ENCODE data around the gene FES.

The FES gene

DNA sequence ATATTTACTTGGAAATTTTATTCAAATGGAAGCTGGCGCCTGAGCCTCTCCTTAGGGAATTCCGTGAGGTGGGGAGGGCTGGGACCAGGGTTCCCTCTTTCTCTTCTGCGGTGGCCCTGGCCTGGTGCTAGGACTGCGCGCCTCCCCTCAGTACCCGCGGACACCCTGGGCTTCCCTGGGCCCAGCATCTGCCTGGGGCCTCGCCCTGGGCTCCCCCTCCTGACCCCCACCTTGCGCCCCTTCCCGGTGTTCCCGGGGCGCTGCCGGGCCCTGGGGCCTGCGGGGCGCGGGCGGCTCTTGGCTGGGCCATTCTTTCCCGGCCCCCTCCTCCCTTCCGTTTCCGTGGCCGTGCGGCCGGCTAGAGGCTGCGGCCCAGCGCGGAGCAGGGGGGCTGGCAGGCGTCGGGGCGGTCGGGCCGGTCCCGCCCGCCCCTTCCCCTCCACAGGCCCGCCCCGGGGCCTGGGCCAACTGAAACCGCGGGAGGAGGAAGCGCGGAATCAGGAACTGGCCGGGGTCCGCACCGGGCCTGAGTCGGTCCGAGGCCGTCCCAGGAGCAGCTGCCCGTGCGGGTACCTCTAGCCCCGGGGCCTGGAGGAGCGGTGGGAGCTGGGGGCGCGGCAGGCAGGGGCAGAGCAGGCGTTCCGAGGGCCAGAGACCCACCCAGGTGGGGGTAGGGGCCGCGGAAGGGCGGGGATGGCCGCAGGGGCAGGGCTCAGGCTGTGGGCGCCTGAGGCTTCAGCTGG lies at the start of gene FES:
FES (plus strand) TSS at position 529 of the 743 bp plus-strand sequence. CDS start 542 bp downstream, outside the sequence.
- H3K4me3 ChIP-seq (replicated peaks; ENCODE audit: low read depth, low read length) = peak within 1 kb of the TSS; percentile 57
- DNase-seq (ENCODE audit: low read depth) = peak; percentile 50
- TF ChIP-seq, protein P1, sequence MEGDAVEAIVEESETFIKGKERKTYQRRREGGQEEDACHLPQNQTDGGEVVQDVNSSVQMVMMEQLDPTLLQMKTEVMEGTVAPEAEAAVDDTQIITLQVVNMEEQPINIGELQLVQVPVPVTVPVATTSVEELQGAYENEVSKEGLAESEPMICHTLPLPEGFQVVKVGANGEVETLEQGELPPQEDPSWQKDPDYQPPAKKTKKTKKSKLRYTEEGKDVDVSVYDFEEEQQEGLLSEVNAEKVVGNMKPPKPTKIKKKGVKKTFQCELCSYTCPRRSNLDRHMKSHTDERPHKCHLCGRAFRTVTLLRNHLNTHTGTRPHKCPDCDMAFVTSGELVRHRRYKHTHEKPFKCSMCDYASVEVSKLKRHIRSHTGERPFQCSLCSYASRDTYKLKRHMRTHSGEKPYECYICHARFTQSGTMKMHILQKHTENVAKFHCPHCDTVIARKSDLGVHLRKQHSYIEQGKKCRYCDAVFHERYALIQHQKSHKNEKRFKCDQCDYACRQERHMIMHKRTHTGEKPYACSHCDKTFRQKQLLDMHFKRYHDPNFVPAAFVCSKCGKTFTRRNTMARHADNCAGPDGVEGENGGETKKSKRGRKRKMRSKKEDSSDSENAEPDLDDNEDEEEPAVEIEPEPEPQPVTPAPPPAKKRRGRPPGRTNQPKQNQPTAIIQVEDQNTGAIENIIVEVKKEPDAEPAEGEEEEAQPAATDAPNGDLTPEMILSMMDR (IDR thresholded peaks at IDR 0.05; ENCODE audit: low read length, missing control alignments) = no peak

DNA sequence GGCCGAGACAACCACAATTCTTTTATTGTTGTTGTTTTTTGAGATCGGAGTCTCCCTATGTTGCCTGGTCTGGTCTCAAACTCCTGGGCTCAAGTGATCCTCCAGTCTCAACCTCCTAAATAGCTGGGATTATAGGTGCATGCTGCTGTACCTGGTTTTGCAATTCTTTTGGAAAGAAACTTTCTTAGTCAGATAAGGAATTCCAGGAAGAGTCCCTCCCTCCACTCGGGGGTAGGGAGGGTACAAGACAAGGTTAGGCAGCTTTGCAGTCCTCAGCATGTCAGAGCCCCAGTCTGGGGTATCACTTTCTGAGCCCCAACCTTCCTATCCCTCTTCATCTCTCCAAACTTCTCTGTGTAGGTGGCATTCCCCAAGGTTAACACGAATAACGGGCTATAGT lies 49.7 kb upstream of the FES start:
- no peak for DNase-seq (ENCODE audit: low read depth)
- TF ChIP-seq, protein P1 (IDR thresholded peaks at IDR 0.05; ENCODE audit: low read length, missing control alignments) = no peak
- no peak overlapping the region for H3K4me3 ChIP-seq (replicated peaks; ENCODE audit: low read depth, low read length)

DNA sequence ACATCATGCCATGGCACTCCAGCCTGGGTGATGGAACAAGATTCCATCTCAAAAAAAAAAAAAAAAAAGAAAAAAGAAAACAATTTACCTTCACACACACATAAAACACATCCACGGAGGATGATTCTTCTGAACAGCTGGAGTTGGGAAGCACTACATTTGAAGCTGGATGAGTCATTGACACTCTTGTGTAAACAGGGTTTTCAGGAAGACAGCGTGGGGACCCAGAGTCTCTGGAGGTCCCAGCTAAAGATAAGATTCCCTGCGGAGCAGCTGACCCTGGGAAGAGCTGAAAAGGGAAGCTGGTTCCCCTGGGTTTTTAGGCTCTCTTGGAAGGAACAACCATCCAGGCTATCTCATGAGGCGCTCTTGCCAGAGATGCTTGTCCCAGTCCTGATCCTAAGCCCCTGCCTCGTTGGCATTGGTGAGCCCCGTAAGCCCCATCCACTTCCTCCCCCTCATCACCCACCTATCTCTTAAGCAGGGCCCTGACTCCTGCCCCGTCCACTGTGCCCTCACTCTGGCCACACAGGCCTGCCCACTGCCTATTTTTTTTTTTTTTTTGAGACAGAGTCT lies 47.9 kb upstream of the FES start:
- TF ChIP-seq, protein P1 (IDR thresholded peaks at IDR 0.05; ENCODE audit: low read length, missing control alignments) = no peak
- no peak overlapping the region for H3K4me3 ChIP-seq (replicated peaks; ENCODE audit: low read depth, low read length)
- DNase-seq (ENCODE audit: low read depth) = peak; percentile 73

DNA sequence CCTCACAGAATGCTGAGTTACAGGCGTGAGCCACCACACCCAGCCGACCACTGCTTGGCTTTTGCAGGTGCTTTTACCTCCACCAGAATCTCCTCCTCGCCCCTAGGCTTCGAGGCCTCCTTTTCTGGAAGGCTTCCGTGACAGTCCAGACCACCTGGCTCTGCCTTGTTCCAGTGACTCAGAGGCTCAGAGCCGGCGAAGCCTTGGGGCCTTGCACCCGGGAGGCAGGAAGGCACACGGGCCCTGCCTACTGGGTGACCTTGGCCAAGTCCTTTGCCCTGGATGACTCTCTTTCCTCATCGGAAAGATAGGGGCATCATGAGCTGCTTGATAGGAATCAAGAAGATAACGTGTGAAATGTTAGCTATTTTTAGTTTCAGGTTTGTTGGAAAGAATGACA lies 47.2 kb upstream of the FES start:
- H3K4me3 ChIP-seq (replicated peaks; ENCODE audit: low read depth, low read length) = no peak overlapping the region
- no peak for DNase-seq (ENCODE audit: low read depth)
- TF ChIP-seq, protein P1 (IDR thresholded peaks at IDR 0.05; ENCODE audit: low read length, missing control alignments) = no peak

DNA sequence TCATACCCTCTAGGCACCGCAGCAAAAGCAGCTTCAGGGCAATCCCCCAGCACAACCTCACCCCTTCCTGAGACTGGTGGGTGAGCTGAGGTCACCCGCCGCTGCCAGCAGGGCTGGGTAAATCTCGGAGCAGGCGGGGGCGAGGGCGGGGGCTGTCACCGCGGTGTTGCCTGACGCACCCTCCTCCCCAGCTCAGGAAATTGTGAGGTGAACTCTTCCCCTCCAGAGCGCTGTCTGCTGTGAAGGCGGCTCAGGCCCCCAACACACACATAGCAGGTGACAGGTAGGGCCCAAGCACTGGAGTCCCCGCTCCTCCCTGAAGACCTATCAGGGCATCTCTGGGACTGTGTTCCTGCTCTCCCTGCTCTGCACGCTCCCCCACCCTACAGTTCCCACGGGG lies 46.2 kb upstream of the FES start:
- TF ChIP-seq, protein P1 (IDR thresholded peaks at IDR 0.05; ENCODE audit: low read length, missing control alignments) = no peak
- DNase-seq (ENCODE audit: low read depth) = no peak
- no peak overlapping the region for H3K4me3 ChIP-seq (replicated peaks; ENCODE audit: low read depth, low read length)

DNA sequence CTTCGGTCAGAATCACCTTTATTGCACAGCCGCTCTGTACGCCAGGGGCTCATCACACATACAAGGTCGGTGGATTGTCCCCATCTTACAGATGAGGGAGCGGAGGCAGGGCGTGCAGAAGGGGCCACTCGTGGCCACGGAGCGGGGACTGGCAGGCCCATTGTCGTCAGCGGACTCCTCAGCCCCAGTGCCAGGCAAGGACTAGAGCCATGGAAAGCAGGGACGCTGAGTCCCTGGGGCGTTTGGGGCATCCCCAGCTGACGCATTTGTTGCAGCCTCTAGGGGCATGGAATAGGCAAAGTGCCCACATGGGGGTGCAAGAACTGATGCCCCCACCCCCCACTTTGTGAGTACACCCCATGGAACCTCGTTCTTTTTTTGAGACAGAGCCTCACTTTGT lies 45.8 kb upstream of the FES start:
- DNase-seq (ENCODE audit: low read depth) = no peak
- TF ChIP-seq, protein P1 (IDR thresholded peaks at IDR 0.05; ENCODE audit: low read length, missing control alignments) = no peak
- no peak overlapping the region for H3K4me3 ChIP-seq (replicated peaks; ENCODE audit: low read depth, low read length)

Data from fibroblast of pulmonary artery (primary cell).